K562 (cell line): ENCODE data around the gene TRIO. TPM values are rescaled to one million over a fixed set of nuclear protein-coding genes. Genes with fewer than 3 reads are reported as not detected.

Experiments used
- ATAC-seq: fragments of 200-7000 bp; cut with Tn5 transposase; 3 replicates; pipeline ENCODE4 v1.9.1; 2020; ENCODE audit warnings: moderate library complexity
- BruUV-seq: library from RNA; stranded (reverse); fragments of 400-500 nt; replicated peaks from 2 replicates; lab custom pipeline; 2021; lab: Mats Ljungman, UMichigan
- CTCF ChIA-PET: fragments of 300-600 bp; formaldehyde crosslinking; extraction: SDS; loops from one replicate; lab custom pipeline; 2021; ENCODE audit warnings: low intra/inter-chr PET ratio; lab: Yijun Ruan, JAX
- POLR2A ChIA-PET: fragments of 300-600, 350-650 bp; sonication (Branson Sonifier 250); formaldehyde crosslinking; extraction: SDS; loops from one replicate; lab custom pipeline; 2021; ENCODE audit warnings: antibody characterized with exemption, inconsistent platforms; lab: Yijun Ruan, JAX
- DNase-seq, 4 experiments: peaks; one replicate each; pipeline versions ENCODE4 v3.0.0 to v3.0.0-alpha.2; 2011 to 2018; ENCODE audit warnings: low spot score in 3 of 4, mixed read lengths in 3 of 4; ENCODE audit errors: extremely low read depth in 1 of 4
- FAIRE-seq: peaks from 2 replicates; lab custom pipeline; 2011; peaks lifted over from hg19 to GRCh38; lab: Jason Lieb, UNC
- H2AFZ ChIP-seq: 2 replicates; pipeline ENCODE4 v1.6.0; 2011; ENCODE audit warnings: low read depth, low read length, control low read depth, inconsistent platforms
- H3K27ac ChIP-seq: fragments of 200-600 bp; 3 replicates; pipeline ENCODE4 v1.8.0; 2011; ENCODE audit warnings: low read depth, mild to moderate bottlenecking, control low read depth, inconsistent platforms, low read length, moderate library complexity, mixed read lengths; ENCODE audit errors: extremely low read depth
- H3K27me3 ChIP-seq, 2 experiments: fragments of 300-600 bp in 1 of 2; 2 replicates in 1 of 2; 3 replicates in 1 of 2; pipeline versions ENCODE4 v1.6.0 to v1.8.0; 2011; ENCODE audit warnings: inconsistent platforms in 2 of 2, low read length in 2 of 2, mild to moderate bottlenecking in 1 of 2, mixed read lengths in 1 of 2, moderate library complexity in 1 of 2; ENCODE audit not compliant: control insufficient read depth in 2 of 2, insufficient read depth in 2 of 2
- H3K36me3 ChIP-seq: fragments of 300-600 bp; 3 replicates; pipeline ENCODE4 v1.8.0; 2011; ENCODE audit warnings: mild to moderate bottlenecking, low read length, inconsistent platforms; ENCODE audit not compliant: control insufficient read depth, insufficient read depth
- H3K4me1 ChIP-seq, 2 experiments: fragments of 200-600 bp in 1 of 2; replicated peaks in 1 of 2; 2 replicates in 1 of 2; 3 replicates in 1 of 2; pipeline versions ENCODE4 v1.5.1 to v1.8.0; 2011; ENCODE audit warnings: inconsistent platforms in 2 of 2, low read length in 2 of 2, mild to moderate bottlenecking in 1 of 2, mixed read lengths in 1 of 2, moderate library complexity in 1 of 2; ENCODE audit not compliant: control insufficient read depth in 2 of 2, insufficient read depth in 2 of 2
- H3K4me2 ChIP-seq: 2 replicates; pipeline ENCODE4 v1.6.1; 2011; ENCODE audit warnings: low read length, control low read depth, inconsistent platforms, mixed read lengths; ENCODE audit not compliant: insufficient read depth
- H3K4me3 ChIP-seq: fragments of 200-600 bp; sonication (generic), shearing (Covaris generic); 2 replicates; pipeline ENCODE4 v1.5.1; 2016; ENCODE audit warnings: control low read depth, inconsistent platforms
- H3K79me2 ChIP-seq: fragments of 200-600 bp; 3 replicates; pipeline ENCODE4 v1.8.0; 2011; ENCODE audit warnings: low read length, inconsistent platforms; ENCODE audit not compliant: control insufficient read depth, insufficient read depth
- H3K9ac ChIP-seq, 2 experiments: 2 replicates each; pipeline versions ENCODE4 v1.6.0 to v1.6.1; 2011; ENCODE audit warnings: low read depth in 2 of 2, low read length in 2 of 2, control low read depth in 1 of 2, inconsistent platforms in 1 of 2, mild to moderate bottlenecking in 1 of 2, mixed read lengths in 1 of 2; ENCODE audit not compliant: insufficient read depth in 1 of 2
- H3K9me1 ChIP-seq: one replicate; pipeline ENCODE4 v1.6.0; 2011; ENCODE audit warnings: inconsistent platforms, mild to moderate bottlenecking, low read length, moderate library complexity; ENCODE audit not compliant: control insufficient read depth, insufficient read depth
- H3K9me3 ChIP-seq: replicated peaks from 2 replicates; pipeline ENCODE4 v1.5.1; 2011; ENCODE audit warnings: low read depth, low read length, inconsistent platforms; ENCODE audit not compliant: control insufficient read depth, insufficient read depth
- H4K20me1 ChIP-seq: replicated peaks from 2 replicates; pipeline ENCODE4 v1.6.1; 2011; ENCODE audit warnings: low read length, inconsistent platforms, mixed read lengths; ENCODE audit not compliant: control insufficient read depth, insufficient read depth
- BCL6 ChIP-seq: fragments of 250-450 bp; sonication (Bioruptor Pico); IDR thresholded peaks from 2 replicates; pipeline ENCODE4 v1.4.0; 2020
- DNMT1 ChIP-seq: fragments of 450-650 bp; IDR thresholded peaks from 2 replicates; pipeline ENCODE4 v1.6.1; 2016; ENCODE audit warnings: antibody characterized with exemption, mild to moderate bottlenecking
- MAFK ChIP-seq: IDR thresholded peaks from 2 replicates; pipeline ENCODE4 v1.6.1; 2011; ENCODE audit warnings: low read length, improper control_type of control experiment
- NONO ChIP-seq, 2 experiments: fragments of 200-400 bp in 1 of 2; fragments of 450-650 bp in 1 of 2; formaldehyde crosslinking in 1 of 2; IDR thresholded peaks; 2 replicates each; pipeline ENCODE4 v1.6.1; 2017; ENCODE audit warnings: low read depth in 2 of 2, mild to moderate bottlenecking in 2 of 2, moderate library complexity in 2 of 2, low read length in 1 of 2
- PTRF ChIP-seq: fragments of 450-650 bp; IDR thresholded peaks from 2 replicates; pipeline ENCODE4 v1.6.1; 2016; ENCODE audit warnings: mild to moderate bottlenecking, missing genetic modification characterization, missing compliant biosample characterization
- SMARCA4 ChIP-seq: fragments of 450-650 bp; IDR thresholded peaks from 2 replicates; pipeline ENCODE4 v1.6.1; 2016
- TEAD4 ChIP-seq, 2 experiments: sonication (generic) in 1 of 2; formaldehyde crosslinking in 1 of 2; IDR thresholded peaks; 2 replicates each; pipeline versions ENCODE4 v1.6.1 to v1.8.0; 2012 to 2022; ENCODE audit warnings: borderline replicate concordance in 1 of 2, inconsistent platforms in 1 of 2, low read length in 1 of 2, mild to moderate bottlenecking in 1 of 2, missing genetic modification reagents in 1 of 2
- ZNF217 ChIP-seq: sonication (generic); formaldehyde crosslinking; IDR thresholded peaks from 2 replicates; pipeline ENCODE4 v1.8.0; 2022; ENCODE audit warnings: mild to moderate bottlenecking, missing genetic modification reagents
- ZNF324 ChIP-seq: fragments of 250-450 bp; sonication (Bioruptor Pico); IDR thresholded peaks from 2 replicates; pipeline ENCODE4 v1.4.0; 2020; ENCODE audit warnings: mild to moderate bottlenecking
- ZNF699 ChIP-seq: fragments of 250-450 bp; sonication (Bioruptor Pico); IDR thresholded peaks from 2 replicates; pipeline ENCODE4 v1.8.0; 2021; ENCODE audit warnings: mild to moderate bottlenecking, moderate library complexity; ENCODE audit not compliant: insufficient replicate concordance
- ZNF77 ChIP-seq: fragments of 250-450 bp; sonication (Bioruptor Pico); IDR thresholded peaks from 2 replicates; pipeline ENCODE4 v1.5.0; 2020
- WGBS: fragments of 100-300 bp; shearing (Covaris generic); methylation state at CpG from one replicate; pipeline ENCODE4 v1.1.6; 2016; ENCODE audit warnings: low coverage, mixed read lengths; ENCODE audit not compliant: insufficient coverage; ENCODE audit errors: missing lambda C conversion rate; 5-methylcytosine and 5-hydroxymethylcytosine counted together
- in situ Hi-C: fragments of 300-500 bp; cut with MboI; formaldehyde crosslinking; loops from 4 replicates; pipeline ENCODE4 v1.15.0; 2018; ENCODE audit warnings: inconsistent platforms, mixed read lengths
- intact Hi-C: fragments of 100-400 bp; cut with micrococcal nuclease; formaldehyde crosslinking; loops from 2 replicates; pipeline ENCODE4 v1.14.2; 2022
- polyA plus RNA-seq, 8 experiments: library from polyadenylated mRNA; depleted of rRNA in 4 of 8; stranded (reverse) in 5 of 8; unstranded in 3 of 8; fragments of >200 nt; fragmentation: Nextera tagmentation in 2 of 8; fragmentation: Illumina TruSeq in 1 of 8; extraction: Ambion mirVana in 2 of 8; extraction: Trizol in 1 of 8; gene quantifications; 2 replicates each; pipeline versions ENCODE4 v1.2.1 to v1.2.3, GENCODE V29; 2011 to 2014; ENCODE audit warnings: inconsistent platforms in 1 of 8, missing spikeins in 1 of 8
- total RNA-seq, 7 experiments: library from RNA; depleted of rRNA in 6 of 7; stranded (reverse); fragments of >200 nt in 6 of 7; fragmentation: Illumina TruSeq in 2 of 7; extraction: Trizol in 2 of 7; gene quantifications; 2 replicates each; pipeline versions ENCODE4 v1.2.1 to v1.2.3, GENCODE V29; 2011 to 2021; ENCODE audit warnings: low replicate concordance in 1 of 7
- TF ChIP-seq, protein P1 (sequence below): sonication (generic); formaldehyde crosslinking; IDR thresholded peaks from 2 replicates; pipeline ENCODE4 v1.8.0; 2022; ENCODE audit warnings: mild to moderate bottlenecking, missing genetic modification reagents, borderline replicate concordance
- TF ChIP-seq, protein P2 (sequence below): IDR thresholded peaks from 2 replicates; pipeline ENCODE4 v1.6.1; 2014; ENCODE audit warnings: antibody characterized with exemption
- TF ChIP-seq, protein P3 (sequence below): fragments of 450-650 bp; IDR thresholded peaks from one replicate; pipeline ENCODE4 v1.6.1; 2018; ENCODE audit warnings: mild to moderate bottlenecking, moderate library complexity; ENCODE audit not compliant: partially characterized antibody

The TRIO gene
- total and polyA plus RNA-seq, 9 of the 15 experiments (the other 6 are each of a cell fraction or from before 2014, with no cell fraction given), result 0.24 to 5.0 (median 1.1) TPM

DNA sequence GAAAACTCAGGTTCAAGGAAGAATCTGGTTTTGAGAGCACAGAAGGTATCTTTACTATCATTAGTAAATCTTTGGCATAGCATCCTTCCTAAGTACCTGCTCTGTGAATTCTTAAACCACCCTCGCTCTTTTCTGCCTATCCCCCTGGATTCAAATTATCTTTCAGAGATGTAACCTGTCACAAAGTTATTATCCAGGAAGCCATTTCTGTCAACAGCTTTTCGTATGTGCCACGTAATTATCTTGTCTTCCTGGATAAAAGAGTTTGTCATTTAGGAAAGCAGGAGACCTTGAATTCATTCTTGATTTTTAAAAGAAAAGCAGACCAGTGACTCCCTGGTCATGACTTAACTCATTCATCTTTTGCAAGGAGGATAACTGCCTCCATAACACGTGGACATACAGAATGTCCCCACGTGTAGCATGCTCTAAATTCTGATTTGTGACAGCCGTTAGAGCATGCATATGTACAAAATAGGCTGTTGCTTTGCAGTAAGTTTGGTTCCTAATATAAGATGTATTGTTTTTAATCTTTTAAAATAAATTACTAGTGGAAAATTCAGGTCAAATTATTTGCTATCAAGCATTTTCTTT is 189.0 kb downstream of the TRIO start:
- no TSS peak for BruUV-seq
- H3K79me2 ChIP-seq, result no peaks in the 10 kb centered on the region
- no peak overlapping the region for H3K9ac ChIP-seq
- POLR2A ChIA-PET, result no interaction called here
- no peaks in the 10 kb centered on the region for H4K20me1 ChIP-seq
- peaks cover 16 to 34% of the 10 kb centered on the region in 2 experiments for H3K27me3 ChIP-seq
- in situ Hi-C loops, result no loop called here
- DNase-seq (no peak), FAIRE-seq (no peak), ATAC-seq (no peak)
- no peak overlapping the region for H3K4me2 ChIP-seq
- CTCF ChIA-PET, result no interaction called here
- H3K4me3 ChIP-seq, result no peak overlapping the region
- no peak for TF ChIP-seq ZNF217 (CRISPR knock-in tag)
- TF ChIP-seq TEAD4 (IDR thresholded peaks at IDR 0.05; ENCODE audit: low read length), result no peak
- no peak for TF ChIP-seq TEAD4 (CRISPR knock-in tag; IDR thresholded peaks at IDR 0.05; ENCODE audit: borderline replicate concordance)
- TF ChIP-seq, protein P1, sequence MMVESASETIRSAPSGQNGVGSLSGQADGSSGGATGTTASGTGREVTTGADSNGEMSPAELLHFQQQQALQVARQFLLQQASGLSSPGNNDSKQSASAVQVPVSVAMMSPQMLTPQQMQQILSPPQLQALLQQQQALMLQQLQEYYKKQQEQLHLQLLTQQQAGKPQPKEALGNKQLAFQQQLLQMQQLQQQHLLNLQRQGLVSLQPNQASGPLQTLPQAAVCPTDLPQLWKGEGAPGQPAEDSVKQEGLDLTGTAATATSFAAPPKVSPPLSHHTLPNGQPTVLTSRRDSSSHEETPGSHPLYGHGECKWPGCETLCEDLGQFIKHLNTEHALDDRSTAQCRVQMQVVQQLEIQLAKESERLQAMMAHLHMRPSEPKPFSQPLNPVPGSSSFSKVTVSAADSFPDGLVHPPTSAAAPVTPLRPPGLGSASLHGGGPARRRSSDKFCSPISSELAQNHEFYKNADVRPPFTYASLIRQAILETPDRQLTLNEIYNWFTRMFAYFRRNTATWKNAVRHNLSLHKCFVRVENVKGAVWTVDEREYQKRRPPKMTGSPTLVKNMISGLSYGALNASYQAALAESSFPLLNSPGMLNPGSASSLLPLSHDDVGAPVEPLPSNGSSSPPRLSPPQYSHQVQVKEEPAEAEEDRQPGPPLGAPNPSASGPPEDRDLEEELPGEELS (CRISPR knock-in tag), result no peak
- TF ChIP-seq DNMT1, result no peak
- TF ChIP-seq SMARCA4, result no peak
- no peak for TF ChIP-seq ZNF699 (CRISPR knock-in tag)
- TF ChIP-seq, protein P2, sequence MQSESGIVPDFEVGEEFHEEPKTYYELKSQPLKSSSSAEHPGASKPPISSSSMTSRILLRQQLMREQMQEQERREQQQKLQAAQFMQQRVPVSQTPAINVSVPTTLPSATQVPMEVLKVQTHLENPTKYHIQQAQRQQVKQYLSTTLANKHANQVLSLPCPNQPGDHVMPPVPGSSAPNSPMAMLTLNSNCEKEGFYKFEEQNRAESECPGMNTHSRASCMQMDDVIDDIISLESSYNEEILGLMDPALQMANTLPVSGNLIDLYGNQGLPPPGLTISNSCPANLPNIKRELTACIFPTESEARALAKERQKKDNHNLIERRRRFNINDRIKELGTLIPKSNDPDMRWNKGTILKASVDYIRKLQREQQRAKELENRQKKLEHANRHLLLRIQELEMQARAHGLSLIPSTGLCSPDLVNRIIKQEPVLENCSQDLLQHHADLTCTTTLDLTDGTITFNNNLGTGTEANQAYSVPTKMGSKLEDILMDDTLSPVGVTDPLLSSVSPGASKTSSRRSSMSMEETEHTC, result no peak
- TF ChIP-seq BCL6 (CRISPR knock-in tag), result no peak
- no peak for TF ChIP-seq NONO (IDR thresholded peaks at IDR 0.05; ENCODE audit: low read depth in 2 of 2, low read length in 1 of 2)
- TF ChIP-seq ZNF77 (CRISPR knock-in tag), result no peak
- TF ChIP-seq, protein P3, sequence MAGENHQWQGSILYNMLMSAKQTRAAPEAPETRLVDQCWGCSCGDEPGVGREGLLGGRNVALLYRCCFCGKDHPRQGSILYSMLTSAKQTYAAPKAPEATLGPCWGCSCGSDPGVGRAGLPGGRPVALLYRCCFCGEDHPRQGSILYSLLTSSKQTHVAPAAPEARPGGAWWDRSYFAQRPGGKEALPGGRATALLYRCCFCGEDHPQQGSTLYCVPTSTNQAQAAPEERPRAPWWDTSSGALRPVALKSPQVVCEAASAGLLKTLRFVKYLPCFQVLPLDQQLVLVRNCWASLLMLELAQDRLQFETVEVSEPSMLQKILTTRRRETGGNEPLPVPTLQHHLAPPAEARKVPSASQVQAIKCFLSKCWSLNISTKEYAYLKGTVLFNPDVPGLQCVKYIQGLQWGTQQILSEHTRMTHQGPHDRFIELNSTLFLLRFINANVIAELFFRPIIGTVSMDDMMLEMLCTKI, result no peak
- TF ChIP-seq ZNF324, result no peak
- no peak for TF ChIP-seq PTRF (tag)
- TF ChIP-seq MAFK, result no peak
- no peak overlapping the region for H2AFZ ChIP-seq
- H3K36me3 ChIP-seq, result no peaks in the 10 kb centered on the region
- no peak overlapping the region for H3K27ac ChIP-seq
- intact Hi-C loops, result no loop called here
- no peaks in the 10 kb centered on the region for H3K4me1 ChIP-seq
- H3K9me3 ChIP-seq, result no peaks in the 10 kb centered on the region
- H3K9me1 ChIP-seq, result no peaks in the 10 kb centered on the region
- 6% methylated on average over 6 of the region's 6 CpGs for WGBS
